DMS153 treated with DMSO at 0.1 percent for 48 hours (cell line): ENCODE measurements around the gene CYBRD1.
"Not testable (repeated sequence)": the region's sequence is repeated elsewhere in the genome, so short reads cannot be mapped to it uniquely, and the experiment has no call there.

Experiments used
- DNase-seq: peaks from one replicate; lab custom pipeline; 2025; ENCODE audit not compliant: unreplicated experiment; lab: John Stamatoyannopoulos, UW

Gene CYBRD1

GRCh38 chr2:171515672-171516298 lies 6.5 kb upstream of the CYBRD1 start:
- no peak for DNase-seq

DNA sequence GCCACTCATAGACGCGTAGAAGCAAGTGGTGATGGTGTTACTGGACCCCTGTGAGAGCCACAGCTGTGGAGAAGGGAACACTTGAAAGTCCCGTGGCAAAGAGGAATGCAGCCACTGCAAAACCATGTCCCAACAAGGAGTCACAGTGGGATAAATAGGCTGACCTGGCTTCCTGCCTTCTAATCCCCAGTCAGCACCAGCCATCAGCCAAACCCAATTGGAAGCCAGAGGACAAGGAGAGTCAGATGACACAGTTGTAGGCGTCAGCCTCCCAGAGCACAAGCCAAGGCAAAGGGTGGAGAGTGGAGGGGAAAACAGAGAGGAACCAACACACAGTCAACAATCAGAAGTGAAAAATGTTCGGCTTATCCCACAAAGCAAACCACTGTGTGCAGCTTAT lies 5.5 kb upstream of the CYBRD1 start:
- no peak for DNase-seq

DNA sequence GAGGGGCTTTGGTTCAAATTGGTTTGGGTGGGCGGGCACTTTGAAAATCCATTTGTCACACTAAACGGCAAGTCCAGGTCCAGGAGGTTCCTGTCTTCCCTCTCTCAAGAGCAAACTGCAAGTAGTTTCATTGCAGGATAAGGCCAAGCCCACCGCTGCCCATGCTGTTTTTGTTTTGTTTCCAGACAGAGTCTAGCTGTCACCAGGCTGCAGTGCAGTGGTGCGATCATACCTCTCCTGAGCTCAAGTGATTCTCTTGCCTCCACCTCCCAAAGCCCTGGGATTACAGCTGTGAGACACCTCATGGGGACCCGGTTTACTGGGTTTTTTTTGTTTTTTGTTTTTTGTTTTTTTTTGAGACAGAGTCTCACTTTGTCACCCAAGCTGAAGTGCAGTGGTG lies 1.8 kb upstream of the CYBRD1 start:
- no peak for DNase-seq

- DNase-seq = no peak
Observed at GRCh38 chr2:171521361-171522051, 768 bp upstream of the CYBRD1 start.

- no peak for DNase-seq
Observed at GRCh38 chr2:171522788-171523087, 464 bp downstream of the CYBRD1 start.

DNA sequence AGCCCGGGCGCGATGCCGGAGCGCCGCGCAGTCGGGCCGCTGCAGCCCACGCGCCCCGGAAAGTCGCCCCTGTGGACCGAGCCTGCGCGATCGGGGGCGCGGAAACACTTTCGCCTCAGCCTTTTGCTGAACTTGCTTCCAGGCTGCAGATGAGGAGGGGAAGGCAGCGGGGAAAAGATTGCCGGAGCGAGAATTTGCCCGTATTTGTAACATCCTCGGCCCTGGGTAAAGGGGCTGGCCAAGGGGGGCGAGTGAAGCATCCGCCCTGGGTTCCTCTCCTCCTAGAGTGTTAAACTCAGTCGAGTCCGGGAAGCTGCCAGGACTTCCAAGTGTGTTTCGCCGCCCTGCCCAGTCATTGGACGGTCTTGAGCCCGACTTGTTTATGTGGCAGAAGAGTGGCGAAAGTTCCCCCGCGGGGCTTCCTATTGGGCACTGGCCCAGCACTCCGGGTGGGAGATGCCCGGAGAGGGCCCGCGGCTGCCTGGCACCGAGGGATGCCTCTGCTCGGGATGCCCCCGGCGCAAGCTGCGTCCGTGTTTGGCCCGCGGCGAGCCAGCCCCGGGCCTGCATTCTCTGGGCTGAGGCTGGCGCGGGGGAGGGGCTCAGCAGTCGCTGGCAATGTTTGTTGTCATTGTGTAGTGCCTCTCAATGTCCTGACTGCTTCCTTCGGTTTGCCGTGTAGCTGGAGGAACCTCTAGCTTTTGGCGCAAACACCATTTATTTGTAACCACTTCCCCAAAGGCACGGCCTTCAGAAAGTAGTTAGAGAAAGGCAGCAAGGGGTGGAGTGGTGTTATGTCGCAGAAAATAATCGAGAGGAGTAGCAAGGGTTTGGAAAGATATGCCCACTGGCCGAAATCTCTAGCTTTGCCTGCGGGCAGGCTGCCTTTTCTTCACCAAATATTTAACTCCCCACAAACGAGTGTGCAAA lies 1.1 kb downstream of the CYBRD1 start:
- DNase-seq = no peak

- no peak for DNase-seq
Observed at GRCh38 chr2:171524018-171524401, 1.7 kb downstream of the CYBRD1 start.

DNA sequence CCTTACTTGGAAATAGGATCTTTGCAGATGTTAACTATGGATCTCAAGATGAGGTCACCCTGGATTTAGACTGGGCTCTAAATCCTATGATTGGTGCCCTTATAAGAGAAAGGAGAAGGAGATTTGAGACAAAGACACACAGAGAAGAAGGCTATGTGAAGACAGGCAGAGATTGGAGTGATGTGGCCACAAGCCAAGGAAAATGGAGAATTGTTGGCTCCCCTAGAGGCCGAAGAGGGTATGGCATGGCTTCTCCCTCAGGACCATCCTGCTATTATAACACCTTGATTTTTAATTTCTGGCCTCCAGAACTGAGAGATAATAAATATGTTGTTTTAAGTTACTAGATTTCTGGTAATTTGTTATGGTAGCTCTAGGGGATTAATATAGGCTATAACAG lies 7.6 kb downstream of the CYBRD1 start:
- no peak for DNase-seq

DNA sequence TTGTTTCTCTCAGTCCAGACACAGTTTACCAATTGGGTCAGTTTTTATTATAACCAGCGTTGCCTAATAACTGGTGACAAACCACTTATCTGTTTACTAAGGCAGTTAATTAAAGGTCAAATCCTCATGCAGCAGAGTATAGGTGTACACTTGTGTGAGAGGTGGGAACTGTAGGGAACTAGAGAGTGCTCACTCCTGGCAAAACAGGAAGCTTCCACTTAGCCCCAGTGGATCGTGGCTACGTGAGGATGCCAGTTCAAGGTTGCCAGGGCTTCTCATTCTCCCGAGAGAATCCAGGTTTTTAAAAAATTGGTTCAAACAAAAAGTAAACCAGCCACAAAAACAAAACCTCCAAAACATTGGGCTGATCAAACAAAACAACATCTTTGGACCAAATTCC lies 8.1 kb downstream of the CYBRD1 start:
- no peak for DNase-seq

- DNase-seq = not testable (repeated sequence)
Observed at GRCh38 chr2:171530859-171531258, 8.6 kb downstream of the CYBRD1 start.

DNA sequence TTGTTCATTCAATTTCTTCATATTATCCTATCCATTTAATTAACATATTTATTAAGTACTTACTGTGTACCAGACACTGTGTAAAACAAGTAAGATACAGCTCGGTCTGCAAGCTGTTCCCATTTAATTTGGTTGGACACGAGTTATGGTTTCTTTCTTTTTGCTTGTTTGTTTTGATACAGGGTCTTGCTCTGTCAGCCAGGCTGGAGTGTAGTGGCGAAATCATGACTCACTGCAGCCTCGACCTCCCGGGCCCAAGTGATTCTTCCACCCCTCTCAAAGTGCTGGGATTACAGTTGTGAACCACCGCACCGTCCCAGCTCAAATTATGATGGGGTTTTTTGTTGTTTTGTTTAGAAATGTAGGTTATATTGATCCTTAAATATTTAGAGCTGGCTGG lies 9.0 kb downstream of the CYBRD1 start:
- DNase-seq = no peak

- DNase-seq = no peak
Observed at GRCh38 chr2:171531836-171532450, 9.7 kb downstream of the CYBRD1 start.

DNA sequence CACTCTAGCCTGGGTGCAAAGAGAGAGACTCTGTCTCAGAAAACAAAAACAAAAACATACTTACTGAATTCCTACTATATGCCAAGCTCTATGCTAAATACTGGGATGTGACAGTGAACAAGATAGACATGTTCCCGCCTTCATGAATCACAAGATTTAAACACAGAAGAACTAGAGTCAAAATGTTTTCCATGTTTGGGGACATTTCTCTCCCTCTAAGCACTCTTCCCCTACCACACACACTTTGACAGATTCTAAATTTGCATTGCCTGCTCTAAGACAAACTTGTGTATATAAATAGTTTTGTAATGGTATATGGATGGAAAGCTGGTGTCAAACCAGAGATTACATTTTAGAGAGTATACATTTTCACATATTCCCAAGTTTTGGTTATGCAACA lies 11.1 kb downstream of the CYBRD1 start:
- no peak for DNase-seq

DNA sequence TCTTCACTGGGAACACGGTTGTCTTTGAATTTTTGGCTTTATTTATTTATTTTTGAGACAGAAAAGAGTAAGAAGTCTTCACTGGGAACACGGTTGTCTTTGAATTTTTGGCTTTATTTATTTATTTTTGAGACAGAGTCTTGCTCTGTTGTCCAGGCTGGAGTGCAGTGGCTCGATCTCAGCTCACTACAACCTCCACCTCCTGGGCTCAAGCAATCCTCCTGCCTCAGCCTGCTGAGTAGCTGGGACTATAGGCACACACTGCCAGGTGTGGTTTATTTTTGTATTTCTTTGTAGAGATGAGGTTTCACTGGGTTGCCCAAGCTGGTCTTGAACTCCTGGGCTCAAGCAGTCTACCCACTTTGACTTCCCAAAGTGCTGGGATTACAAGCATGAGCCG lies 13.3 kb downstream of the CYBRD1 start:
- not testable (repeated sequence) for DNase-seq

DNA sequence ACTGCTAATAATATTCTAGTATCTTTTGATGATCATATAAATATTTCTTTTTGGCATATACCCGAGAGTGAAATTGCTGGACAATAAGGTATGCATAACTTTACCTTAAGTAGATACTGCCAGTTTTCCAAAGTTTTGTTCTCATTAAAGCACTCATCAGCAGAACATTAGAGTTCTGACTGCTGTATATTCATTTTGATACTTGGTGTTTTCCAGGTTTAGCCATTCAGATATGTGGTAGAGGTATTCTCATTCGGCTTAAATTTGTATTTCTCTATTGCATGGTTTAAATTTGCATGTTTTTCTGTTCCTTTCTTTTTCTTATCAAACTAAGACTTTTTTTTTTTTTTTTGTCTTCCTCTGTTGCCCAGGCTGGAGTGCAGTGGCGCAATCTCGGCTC lies 18.2 kb downstream of the CYBRD1 start:
- no peak for DNase-seq

GRCh38 chr2:171541202-171541887 lies 19.1 kb downstream of the CYBRD1 start:
- DNase-seq = no peak

GRCh38 chr2:171545086-171545485 lies 22.8 kb downstream of the CYBRD1 start:
- DNase-seq = no peak

DNA sequence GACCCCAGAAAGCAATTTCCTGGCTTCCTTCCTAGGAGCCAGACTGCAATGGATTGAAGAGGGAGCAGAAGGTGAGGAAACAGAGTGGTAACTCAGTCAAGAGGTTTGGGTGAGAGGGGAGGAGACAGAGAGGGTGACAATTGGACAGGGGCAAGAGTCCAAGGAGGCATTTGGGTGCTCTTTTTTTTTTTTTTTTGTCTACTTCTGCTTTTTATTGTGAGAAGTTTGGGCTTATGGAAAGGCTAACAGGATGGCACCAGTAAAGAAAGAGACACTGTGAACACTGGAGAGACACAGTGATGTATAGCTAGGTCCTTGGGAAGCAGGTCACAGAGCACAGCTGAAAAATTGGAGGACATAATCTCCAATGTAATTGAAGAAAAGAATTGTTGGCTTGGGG lies 25.0 kb downstream of the CYBRD1 start:
- DNase-seq = no peak

DNA sequence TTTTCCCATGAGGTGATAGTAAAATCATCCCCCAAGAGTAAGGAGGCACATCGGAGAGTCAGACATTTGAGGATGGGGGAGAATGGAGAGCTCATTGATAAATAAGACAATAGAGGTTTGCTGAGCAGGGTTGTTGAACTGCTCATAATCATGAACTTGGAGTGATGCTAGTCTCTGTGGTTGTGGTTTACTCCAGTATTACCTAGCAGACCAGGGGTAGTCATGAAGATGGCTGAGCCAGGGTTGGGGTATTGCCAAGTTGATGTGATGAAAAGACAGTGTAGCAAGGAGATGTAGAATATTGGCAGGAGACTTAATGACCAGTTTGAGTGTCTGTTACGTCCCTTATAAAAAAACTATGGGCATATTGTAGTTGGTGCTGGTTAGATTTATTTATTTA lies 25.4 kb downstream of the CYBRD1 start:
- no peak for DNase-seq

- no peak for DNase-seq
Observed at GRCh38 chr2:171550613-171551012, 28.3 kb downstream of the CYBRD1 start.

GRCh38 chr2:171551836-171552235 lies 29.6 kb downstream of the CYBRD1 start:
- DNase-seq = no peak
